ENCODE results near the gene FRYL. TPM values are rescaled to one million over a fixed set of nuclear protein-coding genes. Genes with fewer than 3 reads are reported as not detected.

Gene FRYL
- total and polyA plus RNA-seq, 2 of the 13 experiments (the other 11 are each of a cell fraction or from before 2014, with no cell fraction given): 9.7 to 19.6 TPM

- TF ChIP-seq ZHX2 (IDR thresholded peaks at IDR 0.05; ENCODE audit: low read depth): no peak
- TF ChIP-seq ZHX2 (CRISPR knock-in tag; IDR thresholded peaks at IDR 0.05; ENCODE audit: borderline replicate concordance): no peak
- TF ChIP-seq ZNF383 (CRISPR knock-in tag; IDR thresholded peaks at IDR 0.05; ENCODE audit: borderline replicate concordance): no peak
Observed at GRCh38 chr4:48694824-48695223, 85.3 kb downstream of the FRYL start (continued).

DNA sequence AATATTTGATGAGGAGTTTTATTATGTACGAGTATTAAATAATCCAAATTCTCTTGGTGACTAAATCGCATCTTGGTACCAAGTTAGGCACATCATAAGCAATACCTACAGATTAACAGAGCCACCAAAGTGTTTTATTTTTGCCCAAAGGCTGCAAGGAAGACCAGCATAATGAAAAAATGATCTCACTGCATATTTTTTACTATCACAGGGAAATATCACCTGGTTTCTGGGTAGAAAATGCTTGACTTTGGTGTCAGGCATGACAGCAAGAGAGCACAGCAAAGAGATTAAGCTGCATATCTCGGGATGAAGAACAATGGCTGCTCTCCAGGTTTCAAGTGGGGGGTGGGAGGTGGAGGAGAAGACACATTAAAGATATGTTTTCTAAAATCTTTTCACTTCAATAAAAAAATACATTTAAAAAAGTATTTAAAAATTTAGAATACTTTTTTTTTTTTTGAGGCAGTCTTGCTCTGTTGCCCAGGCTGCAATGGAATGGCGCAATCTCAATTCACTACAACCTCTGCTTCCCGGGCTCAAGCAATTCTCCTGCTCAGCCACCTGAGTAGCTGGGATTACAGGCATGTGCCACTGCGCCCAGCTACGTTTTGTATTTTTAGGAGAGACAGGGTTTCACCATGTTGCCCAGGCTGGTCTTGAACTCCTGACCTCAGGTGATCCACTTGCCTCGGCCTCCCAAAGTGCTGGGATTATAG, 86.1 kb downstream of the FRYL start:
- TF ChIP-seq ZGPAT (CRISPR knock-in tag; IDR thresholded peaks at IDR 0.05) (no peak), ZNF513 (CRISPR knock-in tag; conservative IDR thresholded peaks at IDR 0.05) (no peak), NRL (CRISPR knock-in tag; IDR thresholded peaks at IDR 0.05; ENCODE audit: borderline replicate concordance) (no peak), SRF (IDR thresholded peaks at IDR 0.05; ENCODE audit: low read depth, low read length) (no peak)
- TF ChIP-seq, protein P1, sequence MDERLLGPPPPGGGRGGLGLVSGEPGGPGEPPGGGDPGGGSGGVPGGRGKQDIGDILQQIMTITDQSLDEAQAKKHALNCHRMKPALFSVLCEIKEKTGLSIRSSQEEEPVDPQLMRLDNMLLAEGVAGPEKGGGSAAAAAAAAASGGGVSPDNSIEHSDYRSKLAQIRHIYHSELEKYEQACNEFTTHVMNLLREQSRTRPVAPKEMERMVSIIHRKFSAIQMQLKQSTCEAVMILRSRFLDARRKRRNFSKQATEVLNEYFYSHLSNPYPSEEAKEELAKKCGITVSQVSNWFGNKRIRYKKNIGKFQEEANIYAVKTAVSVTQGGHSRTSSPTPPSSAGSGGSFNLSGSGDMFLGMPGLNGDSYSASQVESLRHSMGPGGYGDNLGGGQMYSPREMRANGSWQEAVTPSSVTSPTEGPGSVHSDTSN (CRISPR knock-in tag; IDR thresholded peaks at IDR 0.05): no peak
- TF ChIP-seq, protein P2, sequence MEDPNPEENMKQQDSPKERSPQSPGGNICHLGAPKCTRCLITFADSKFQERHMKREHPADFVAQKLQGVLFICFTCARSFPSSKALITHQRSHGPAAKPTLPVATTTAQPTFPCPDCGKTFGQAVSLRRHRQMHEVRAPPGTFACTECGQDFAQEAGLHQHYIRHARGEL (CRISPR knock-in tag; IDR thresholded peaks at IDR 0.05): no peak
- no peak overlapping the region for H3K9ac ChIP-seq (ENCODE audit: insufficient read depth, low read depth, low read length)
- DNase-seq (ENCODE audit: low spot score): no peak
- H3K4me2 ChIP-seq (ENCODE audit: low read depth, low read length): no peak overlapping the region
- 95% methylated on average over 8 of the region's 8 CpGs for WGBS (ENCODE audit: low lambda C conversion rate)
- H3K4me3 ChIP-seq (replicated peaks in 1 of 3; ENCODE audit: insufficient read depth in 1 of 3, low read depth in 2 of 3, low read length in 3 of 3): no peak overlapping the region
- peaks cover 21% of the 10 kb centered on the region for H3K4me1 ChIP-seq (ENCODE audit: insufficient read depth, low read length)
- FAIRE-seq: no peak
- POLR2A ChIA-PET: interaction anchor here (1.3 kb wide), 1 partner anchor 87 kb away, joined by 4 read pairs; no protein-coding TSS in a partner anchor
- in situ Hi-C loops (cut with HindIII; ENCODE audit: extremely low pct_ligation_motif_present, low pct_unique_long_range_greater_than_20kb) (no loop called here), intact Hi-C loops (cut with micrococcal nuclease; ENCODE audit: unreplicated experiment) (no loop called here)
- peaks cover 8% of the 10 kb centered on the region for H3K79me2 ChIP-seq (ENCODE audit: insufficient read depth, low read length)
- no peak overlapping the region for H3K27ac ChIP-seq (ENCODE audit: extremely low read length, insufficient read depth, low read length)
- peaks cover 0 to 2% of the 10 kb centered on the region in 2 experiments; a peak in 1 of 5 replicates for H3K36me3 ChIP-seq (replicated peaks in 1 of 2; ENCODE audit: control insufficient read depth in 1 of 2, insufficient read depth in 2 of 2, low read length in 2 of 2)
- no peaks in the 10 kb centered on the region for H4K20me1 ChIP-seq (ENCODE audit: insufficient read depth, low read length)
- ATAC-seq: no peak
- no TSS peak for BruUV-seq (replicated peaks)
- no peaks in the 10 kb centered on the region for H3K9me3 ChIP-seq (ENCODE audit: low read length)
- no peaks in the 10 kb centered on the region for H3K27me3 ChIP-seq (ENCODE audit: control insufficient read depth in 1 of 2, insufficient read depth in 2 of 2, low read length in 2 of 2)
- CTCF ChIA-PET (ENCODE audit: low intra/inter-chr PET ratio, low total read pairs): no interaction called here
- no peak overlapping the region for H2AFZ ChIP-seq (ENCODE audit: low read length)

Data from HepG2 (cell line).